Measurements from ENCODE around the gene GRK1.

Gene GRK1

GRCh38 chr13:113758651-113759524, 91.9 kb downstream of the GRK1 start, which contains the start of gene TMEM255B:
Gene TMEM255B, plus strand, starts transcription at chr13:113759226. Its CDS starts 44 bp downstream, at chr13:113759270.
- peak in 51 of 56 donors; percentile 17 to 80 (median 54) for DNase-seq

- DNase-seq, result peak in 1 of 56 donors; percentile 10
Measured at GRCh38 chr13:113759525-113760137, 92.6 kb downstream of the GRK1 start.

- DNase-seq, result no peak
Measured at GRCh38 chr13:113761136-113761535, 94.1 kb downstream of the GRK1 start.

GRCh38 chr13:113762075-113762474, 95.1 kb downstream of the GRK1 start:
- DNase-seq, result no peak

GRCh38 chr13:113762538-113762937, 95.5 kb downstream of the GRK1 start:
- peak in 6 of 56 donors; percentile 13 to 48 (median 15) for DNase-seq

- DNase-seq, result no peak
Measured at GRCh38 chr13:113763254-113763653, 96.2 kb downstream of the GRK1 start.

- no peak for DNase-seq
Measured at GRCh38 chr13:113763961-113764792, 97.2 kb downstream of the GRK1 start.

- DNase-seq, result no peak
Measured at GRCh38 chr13:113764793-113765563, 98.0 kb downstream of the GRK1 start.

- no peak for DNase-seq
Measured at GRCh38 chr13:113765564-113765910, 98.5 kb downstream of the GRK1 start.

- no peak for DNase-seq
Measured at GRCh38 chr13:113766035-113766800, 99.2 kb downstream of the GRK1 start.

- DNase-seq, result no peak
Measured at GRCh38 chr13:113767366-113767765, 100.3 kb downstream of the GRK1 start.

GRCh38 chr13:113768018-113768905, 101.2 kb downstream of the GRK1 start:
- no peak for DNase-seq

GRCh38 chr13:113769106-113769505, 102.1 kb downstream of the GRK1 start:
- no peak for DNase-seq

- DNase-seq, result no peak
Measured at GRCh38 chr13:113769881-113770280, 102.9 kb downstream of the GRK1 start.

- no peak for DNase-seq
Measured at GRCh38 chr13:113770441-113770840, 103.4 kb downstream of the GRK1 start.

- DNase-seq, result no peak
Measured at GRCh38 chr13:113770937-113771336, 103.9 kb downstream of the GRK1 start.

GRCh38 chr13:113771709-113772331, 104.8 kb downstream of the GRK1 start:
- no peak for DNase-seq
